NCI-H1092 (cell line): ENCODE data around the gene SLF2.

Experiments used
- DNase-seq: peaks from one replicate; lab custom pipeline; 2025; lab: John Stamatoyannopoulos, UW

The SLF2 gene

DNA sequence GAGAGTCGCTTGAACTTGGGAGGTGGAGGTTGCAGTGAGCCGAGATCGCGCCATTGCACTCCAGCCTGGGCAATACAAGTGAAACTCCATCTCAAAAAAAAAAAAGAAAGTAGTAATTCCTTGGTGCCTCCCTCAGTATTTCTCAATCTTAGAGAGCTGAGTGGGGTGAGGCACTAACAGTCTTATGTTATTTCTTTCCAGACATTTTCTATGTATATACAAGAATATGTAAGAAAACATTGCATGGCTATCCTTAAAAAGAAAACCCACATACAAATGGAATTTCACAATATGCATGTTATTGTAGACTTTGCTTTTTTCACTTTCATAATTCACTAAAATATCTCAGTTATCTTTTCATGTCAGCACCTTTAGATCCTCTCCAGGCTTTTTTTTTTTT is 13.6 kb upstream of the SLF2 start:
- no peak for DNase-seq

DNA sequence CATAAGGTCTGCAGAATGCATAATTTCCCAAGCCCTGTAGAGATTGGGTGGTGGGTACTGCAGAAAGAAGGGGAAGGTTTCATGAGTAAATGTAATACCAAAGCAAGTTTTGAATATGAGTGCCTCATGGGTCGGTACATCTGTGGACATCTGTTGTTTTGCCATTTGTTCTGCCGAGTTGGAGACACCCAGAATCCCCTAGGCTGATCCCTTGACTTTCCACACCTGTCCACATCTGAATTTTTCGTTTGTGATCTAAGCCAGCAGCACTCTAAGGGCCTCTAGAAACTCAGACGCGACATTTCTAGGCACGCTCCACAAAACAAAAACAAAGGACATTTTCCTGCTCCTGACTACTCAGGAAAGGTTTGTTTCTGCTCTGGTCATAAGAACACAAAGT is 11.7 kb upstream of the SLF2 start:
- no peak for DNase-seq

DNA sequence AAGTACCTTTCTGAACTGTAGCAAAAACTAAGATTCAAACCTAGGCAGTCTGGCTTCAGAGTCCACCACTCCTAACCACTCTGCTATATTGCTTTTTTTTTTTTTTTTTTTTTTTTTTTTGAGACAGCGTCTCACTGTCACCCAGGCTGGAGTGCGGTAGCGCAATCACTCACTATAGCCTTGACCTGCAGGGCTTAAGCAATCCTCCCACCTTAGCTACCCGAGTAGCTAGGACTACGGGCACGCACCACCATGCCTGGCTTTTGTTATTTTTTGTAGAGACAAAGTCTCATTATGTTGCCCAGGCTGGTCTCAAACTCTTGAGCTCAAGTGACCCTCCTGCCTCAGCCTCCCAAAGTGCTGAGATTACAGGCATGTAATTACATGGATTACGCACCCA is 10.1 kb upstream of the SLF2 start:
- DNase-seq: no peak

DNA sequence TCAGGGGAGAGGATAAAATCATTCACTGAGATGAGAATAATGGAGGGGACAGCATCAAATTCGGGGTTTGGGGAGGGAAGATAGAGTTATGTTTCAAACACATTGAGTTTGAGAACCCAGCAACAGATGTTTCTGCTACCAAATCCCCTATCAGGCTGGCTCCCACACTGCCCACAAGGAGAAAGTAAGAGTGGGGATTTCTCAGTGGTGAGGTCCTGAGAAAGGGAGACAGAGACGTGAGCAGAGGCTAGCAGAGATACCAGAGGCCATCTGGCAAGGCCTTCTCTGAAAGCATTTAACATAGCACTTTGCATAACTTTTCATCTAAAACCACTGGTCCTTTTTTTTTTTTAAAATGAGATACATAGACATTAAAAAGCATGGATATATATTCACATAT is 7.8 kb upstream of the SLF2 start:
- DNase-seq: no peak

DNA sequence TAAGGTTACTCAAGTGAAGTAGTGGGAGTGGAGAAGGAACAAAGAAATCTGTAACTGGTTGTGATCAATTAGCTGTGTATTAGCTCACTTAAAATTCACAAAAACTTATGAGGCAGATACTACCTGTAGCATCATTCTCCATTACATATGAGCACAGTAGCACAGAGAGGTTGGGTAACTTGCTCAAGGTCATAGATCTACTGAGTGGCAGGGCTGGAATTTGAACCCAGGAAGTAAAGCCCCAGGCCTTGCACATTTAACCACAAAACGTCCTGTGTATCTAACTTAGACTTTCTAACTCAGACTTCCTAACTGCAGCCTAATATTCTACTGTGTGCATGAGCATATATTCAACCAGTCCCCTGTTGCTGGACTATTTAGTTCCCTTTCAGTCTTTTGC is 5.6 kb upstream of the SLF2 start:
- DNase-seq: no peak

DNA sequence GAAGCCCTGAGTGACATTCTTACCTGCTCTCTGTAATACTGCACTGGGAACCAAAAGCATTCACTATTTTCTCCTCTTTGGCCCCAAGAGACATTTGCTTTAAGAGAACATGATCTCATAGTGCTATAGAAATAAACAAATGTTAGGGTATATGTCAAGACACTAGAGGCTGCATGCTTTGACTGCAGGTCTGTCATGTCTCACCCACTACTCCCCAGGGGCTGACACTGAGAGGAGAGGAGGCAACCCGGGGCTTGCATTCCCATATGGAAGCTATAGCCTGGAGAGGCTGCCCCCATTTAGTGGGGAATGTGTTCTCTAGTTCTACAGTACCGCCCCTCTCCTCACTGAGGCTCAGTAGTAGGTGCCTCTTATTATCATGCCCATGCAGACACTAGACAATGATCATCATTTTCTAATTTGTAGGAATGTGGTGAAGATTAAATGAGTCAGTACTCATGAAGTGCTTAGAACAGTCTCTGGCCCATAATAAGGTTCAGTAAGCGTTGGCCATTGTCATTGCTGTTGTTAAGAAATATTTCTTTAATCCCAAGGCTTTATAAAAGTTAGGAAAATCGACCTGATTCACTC is 4.9 kb upstream of the SLF2 start:
- DNase-seq: no peak

DNA sequence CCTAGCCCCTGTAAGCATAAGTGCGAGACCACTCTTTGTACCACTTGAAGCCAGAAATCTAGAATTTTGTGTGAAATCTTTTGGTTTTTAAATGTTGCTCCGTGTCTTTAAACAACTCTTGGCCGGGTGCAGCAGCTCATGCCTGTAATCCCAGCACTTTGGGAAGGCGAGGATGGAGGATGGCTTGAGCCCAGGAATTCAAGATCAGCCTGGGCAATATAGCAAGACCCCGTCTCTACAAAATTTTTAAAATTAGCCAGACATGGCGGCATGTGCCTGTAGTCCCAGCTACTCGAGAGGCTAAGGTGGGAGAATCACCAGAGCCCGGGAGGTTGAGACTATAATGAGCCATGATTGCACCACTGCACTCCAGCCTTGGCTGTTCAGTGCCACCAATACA is 4.4 kb upstream of the SLF2 start:
- DNase-seq: no peak

DNA sequence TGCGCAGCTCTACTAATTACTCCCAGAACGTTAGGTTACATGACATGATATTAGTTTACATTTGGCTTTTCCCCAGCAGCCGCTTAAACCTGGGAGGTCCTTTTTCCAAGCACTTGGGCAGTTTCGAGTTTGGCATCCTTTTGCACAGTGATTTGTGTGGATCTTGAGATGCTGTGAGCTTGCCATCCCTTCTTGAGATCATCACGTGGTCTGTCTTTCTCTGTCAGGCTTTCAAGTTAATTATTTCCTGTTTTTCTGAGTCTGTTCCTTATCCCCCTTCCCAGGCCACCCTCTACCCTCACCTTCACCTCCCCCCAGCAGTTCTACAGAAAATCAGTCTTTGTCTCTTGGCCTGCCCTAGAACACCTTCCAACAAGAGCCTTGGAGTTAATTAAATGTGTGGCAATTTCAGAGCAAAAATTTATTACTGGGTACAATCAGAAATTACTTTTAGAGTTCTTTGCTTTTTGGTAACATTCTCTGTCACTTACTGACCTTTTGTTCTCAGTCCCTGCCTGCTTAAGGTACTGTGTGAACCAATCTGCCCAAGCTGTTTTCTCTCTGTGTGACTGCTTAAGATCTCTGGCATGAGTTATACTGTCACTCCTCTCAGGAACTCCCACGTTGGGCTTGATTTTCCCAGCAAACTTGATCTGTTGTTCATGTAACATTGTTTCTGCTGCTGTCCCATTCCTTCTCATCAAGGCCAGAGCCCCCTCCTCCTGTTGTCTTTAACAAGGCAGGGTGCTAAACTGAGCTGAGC is 3.1 kb upstream of the SLF2 start:
- DNase-seq: no peak

DNA sequence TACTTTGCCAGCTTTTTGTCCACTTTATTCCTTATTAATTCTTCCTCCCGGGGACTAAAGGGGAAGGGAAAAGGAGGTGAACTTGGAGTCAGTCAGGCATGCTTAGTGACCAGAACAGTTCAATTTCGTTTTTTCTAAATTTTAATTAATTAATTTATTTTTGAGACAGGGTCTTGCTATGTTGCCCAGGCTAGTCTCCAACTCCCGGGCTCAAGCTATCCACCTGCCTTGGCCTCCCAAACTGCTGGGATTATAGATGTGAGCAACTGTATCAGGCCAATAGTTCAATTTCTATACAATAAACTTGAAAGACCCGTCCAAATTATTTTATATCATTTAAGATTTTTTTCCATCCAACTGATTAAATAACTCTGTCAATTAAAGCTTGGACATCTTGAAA is 1.3 kb upstream of the SLF2 start:
- DNase-seq: no peak

DNA sequence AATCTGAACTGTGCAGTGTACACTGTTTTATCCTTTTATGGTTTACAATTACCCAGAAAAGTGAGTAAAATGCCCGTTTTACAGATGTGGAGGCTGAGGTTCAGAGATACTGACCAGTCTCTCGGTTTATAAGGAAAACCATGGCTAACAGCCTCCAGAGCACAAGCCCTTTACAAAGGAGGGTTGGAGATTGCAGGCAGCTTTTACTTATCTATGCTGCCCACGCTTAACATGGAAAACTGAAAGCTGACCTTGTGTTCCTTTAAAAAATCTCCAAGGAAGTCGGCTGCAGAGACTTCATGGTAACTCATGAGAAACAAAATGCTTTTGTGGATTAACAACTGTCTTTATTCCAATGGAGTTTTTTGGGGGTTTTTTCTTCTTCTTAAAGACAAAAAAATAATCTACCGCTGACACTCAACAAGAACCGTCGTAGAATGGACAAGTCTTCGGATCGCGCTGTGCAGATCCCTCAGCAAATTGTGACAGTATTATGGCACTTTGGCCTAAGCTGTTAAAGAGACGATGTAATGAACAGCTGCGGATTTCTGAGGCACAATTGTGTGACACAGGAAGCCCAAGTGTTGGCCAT is 654 bp upstream of the SLF2 start:
- DNase-seq: no peak

DNA sequence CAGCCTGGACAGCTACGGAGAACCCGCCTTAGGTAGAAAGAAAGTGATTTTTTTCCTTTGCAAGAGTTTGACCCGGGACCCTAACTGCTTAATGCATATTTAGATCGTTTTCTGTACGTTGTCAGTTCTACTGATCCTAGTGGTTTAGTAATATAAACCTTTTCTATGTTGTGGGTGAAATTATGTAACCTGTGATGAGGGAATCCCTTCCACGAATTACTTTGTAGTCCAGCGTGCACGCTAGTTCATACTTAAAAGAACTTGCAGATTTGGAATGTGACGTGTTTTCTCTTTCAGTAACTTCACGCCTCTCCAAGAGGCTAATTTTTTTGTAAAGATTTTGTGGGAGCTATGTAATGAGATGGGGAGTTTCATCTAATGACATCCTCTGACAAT is 705 bp downstream of the SLF2 start:
- DNase-seq: no peak

DNA sequence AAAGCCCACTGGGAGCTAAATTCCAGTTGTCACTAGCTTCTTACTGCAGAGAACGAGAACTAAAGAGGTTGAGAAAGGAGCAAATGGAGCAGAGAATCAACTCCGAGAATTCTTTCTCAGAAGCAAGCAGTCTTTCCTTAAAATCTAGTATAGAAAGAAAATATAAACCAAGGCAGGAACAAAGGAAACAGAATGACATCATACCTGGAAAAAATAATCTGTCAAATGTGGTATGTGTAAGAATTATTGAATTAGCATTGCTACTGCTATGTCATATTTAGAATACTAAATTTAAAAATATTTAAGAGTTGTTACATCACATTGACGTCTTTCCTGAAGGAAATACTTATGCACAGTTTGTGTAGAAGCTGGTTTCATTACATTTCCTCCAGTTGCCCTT is 4.3 kb downstream of the SLF2 start:
- DNase-seq: no peak

DNA sequence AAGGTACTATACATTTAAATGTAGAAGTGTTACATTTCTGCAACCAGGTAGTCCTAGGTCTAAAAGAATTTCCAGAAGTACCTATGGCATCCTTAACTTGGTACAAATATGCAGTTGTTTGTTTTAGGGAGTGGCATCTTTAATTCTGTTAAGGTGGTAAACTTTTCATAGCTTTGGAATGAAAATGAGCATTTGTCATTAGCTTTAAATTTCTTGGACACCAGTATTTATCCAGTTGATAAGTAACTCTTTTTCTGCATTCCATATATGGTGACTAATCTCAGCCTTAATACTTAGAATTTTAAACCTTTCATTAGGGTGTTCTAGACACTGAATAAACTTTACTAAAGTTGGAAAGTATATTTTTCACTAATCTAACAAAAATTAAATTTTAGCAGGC is 10.8 kb downstream of the SLF2 start:
- no peak for DNase-seq

DNA sequence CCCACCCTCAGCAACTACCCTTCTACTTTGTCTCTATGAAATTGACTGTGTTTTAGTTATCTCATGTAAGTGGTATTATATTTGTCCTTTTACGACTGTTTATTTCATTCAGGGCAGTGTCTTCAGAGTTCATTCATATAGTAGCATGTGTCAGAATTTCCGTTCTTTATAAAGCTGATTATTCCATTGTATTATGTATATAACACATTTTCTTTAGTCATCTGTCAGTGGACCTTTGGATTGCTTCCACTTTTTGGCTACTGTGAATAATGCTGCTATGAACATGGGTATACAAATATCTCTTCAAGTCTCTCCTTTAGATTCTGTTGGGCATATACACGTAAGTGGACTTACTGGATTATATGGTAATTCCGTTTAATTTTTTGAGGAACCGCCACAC is 14.5 kb downstream of the SLF2 start:
- no peak for DNase-seq

DNA sequence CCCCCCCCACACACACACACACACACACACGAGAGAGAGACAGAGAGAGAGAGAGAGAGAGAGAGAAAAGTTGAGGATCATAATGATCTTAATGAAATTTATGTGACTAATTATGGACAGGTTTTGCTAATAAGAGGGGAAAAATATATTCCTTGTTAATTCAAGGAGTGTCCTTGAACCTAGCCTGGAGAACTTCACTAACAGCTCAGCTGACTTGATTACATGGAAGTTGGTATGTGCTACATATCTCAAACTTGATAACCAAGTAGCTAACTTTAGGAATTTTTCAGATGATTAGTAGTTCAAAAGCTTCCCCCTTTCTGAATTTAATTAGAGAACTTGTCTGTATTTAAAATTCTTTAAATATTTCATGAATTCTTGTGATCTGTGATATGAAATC is 15.3 kb downstream of the SLF2 start:
- DNase-seq: no peak

DNA sequence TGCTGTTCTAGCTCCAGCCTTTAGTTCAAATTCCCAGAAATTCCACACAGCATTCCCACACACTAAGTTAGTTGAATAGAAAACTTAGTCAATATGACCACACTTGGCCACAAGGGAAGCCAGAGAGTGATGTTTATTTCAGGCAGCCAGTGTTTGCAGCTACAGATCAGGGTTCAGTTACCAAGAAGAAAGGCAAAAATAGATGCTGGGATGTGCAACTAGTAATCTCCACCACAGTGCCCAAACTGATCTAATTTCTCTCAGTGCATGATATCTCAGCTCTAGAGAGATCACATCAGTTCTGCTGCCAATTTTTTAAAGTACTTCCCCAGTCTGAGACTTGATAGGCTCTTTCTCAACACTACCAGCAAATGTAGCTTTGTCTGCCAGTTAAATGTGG is 17.6 kb downstream of the SLF2 start:
- DNase-seq: no peak

DNA sequence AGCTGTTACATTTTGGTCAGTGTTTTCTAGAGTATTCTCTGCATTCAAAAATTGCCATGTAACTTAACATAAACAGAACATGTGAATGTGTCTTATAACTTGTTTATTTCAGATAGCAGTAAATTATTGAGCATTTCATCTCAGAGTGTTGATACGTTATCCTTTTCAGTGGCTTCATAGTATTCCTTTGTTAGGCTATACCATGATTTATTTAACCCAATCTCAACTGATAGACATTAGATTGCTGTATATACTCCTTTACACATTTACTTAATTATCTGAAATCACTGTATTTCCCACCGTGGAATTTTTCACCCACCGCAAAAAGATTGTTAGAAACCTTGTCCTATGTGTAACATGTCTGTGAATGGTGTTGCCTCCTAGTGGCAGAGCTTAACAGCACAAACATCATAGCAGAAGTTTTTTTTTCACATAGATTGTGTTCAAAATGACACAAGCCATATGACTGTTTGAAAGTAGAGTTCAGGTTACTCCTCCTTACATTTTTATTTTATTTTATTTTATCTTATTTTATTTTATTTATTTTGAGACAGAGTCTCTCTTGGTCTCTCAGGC is 21.4 kb downstream of the SLF2 start:
- DNase-seq: no peak

DNA sequence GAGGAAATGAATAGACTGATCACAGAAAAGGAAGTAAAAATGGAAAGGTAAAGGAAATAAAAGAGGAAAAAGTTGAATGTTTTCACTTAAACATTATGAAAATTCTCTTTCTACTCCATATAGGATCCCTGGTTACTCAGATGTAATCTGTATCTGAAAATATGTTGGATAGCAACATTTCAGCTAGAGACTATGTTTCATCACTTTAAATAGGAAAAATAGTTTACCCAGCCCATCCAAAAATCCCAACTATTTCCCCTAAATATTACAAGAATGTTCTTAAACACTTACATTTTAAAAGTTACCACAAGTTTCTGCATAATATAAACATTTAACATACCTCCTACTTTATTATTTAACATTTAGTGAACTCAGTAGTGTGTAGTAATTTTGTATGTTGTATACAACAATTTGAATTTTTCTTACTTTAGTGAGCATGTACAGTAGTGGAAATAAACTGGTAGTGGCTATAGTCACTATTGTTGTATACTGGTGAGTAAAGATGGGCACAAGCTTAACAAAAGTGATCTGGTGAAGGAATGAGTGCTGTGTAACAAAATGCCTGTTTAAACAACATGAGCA is 27.1 kb downstream of the SLF2 start:
- no peak for DNase-seq

DNA sequence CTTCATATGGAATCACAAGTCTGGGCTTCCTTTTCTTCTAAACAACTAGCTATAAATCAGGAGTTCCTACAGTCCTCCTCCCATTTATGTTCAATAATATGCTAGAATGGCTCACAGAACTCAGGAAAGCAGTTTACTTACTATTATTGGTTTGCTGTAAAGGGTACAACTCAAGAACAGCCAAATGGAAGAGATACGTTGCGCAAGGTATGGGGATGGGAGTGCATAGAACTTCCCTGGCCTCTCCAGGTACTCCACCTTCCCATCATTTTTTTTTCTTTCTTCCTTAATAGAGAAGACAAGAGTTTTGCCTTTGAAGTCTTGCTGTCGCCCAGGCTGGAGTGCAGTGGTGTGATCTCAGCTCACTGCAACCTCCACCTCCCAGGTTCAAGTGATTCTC is 29.5 kb downstream of the SLF2 start:
- no peak for DNase-seq

DNA sequence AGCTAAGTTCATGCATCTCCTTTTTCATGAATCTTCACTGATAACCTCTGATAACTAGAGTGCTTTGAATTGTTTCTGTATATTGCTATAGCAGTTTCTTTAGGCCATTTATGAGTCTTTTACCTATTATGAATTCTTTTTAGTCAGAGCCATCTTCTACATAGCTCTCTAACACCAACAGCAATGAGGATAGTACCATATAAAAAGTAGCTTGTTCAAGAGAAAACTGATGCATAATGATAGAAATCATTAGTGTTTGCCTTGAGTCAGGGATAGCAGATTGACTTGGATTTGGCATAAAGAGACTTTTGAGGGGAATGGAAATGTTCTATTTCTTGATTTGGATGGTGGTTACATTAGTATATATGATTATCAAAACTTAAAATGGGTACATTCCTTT is 30.7 kb downstream of the SLF2 start:
- no peak for DNase-seq

DNA sequence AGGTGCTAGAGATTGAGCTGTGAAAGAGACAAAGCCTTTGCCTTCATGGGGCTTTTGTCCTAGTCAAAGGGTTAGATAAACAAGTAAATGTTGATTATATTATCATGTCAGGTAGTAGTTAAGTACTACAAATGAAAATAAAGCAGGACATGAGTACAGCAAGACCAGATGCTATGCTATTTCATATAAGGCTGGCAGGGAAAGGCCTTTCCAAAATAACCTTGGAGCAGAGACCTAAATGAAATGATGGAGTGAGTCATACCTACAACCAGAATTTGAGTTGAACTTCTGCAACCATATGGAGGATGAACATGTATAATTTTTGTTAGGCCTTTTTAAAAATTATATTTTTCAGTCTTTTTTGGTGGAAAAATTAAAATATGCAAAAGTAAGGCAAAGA is 33.0 kb downstream of the SLF2 start:
- DNase-seq: no peak

DNA sequence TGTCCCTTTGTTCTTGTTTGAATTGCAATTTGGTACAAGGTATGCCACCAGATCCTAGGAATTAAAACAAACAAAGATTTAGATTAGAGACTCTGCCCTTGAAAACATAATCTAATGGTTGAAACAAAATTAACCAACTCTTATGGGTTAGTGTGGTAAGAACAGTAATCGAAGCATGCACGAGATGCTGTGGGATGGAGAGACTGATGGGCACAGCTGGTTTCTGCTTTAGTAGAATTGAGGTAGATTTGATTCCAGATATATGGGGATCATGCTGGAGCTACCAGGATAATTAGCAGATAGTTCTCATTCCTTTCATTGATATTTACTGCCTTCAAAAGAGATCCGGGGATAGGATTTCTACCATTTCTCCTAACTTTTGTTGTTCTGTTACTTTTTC is 36.2 kb downstream of the SLF2 start:
- no peak for DNase-seq

DNA sequence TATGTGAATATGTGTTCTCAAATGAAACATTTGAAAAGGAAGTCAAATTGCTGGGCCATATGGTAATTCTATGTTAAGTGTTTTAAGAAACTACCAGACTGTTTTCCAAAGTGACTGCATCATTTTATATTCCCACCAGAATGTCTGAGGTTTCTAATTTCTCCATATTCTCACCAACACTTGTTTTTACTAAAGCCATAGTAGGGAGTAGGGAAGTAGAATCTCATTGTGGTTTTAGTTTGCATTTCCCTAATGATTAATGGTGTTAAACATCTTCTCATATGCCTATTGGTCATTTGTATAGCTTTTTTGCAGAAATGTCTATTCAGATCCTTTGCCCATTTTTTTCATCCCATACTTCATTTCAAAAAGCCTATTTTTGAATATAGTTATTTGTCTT is 47.5 kb downstream of the SLF2 start:
- no peak for DNase-seq
